ENCODE data around the gene SPINK2. TPM values are rescaled to one million over a fixed set of nuclear protein-coding genes. Genes with fewer than 3 reads are reported as not detected.

The SPINK2 gene
- total RNA-seq, 3 donors from 2014 or later (not counting 1 experiment from before 2014, with no cell fraction given): 0.42 to 3.8 (median 2.0) TPM

GRCh38 chr4:56787380-56787779 lies 34.1 kb downstream of the SPINK2 start:
- Mint-ChIP-seq H3K4me1 (no peaks in the 10 kb centered on the region), H3K27ac (no peak overlapping the region), H3K27me3 (ENCODE audit: low read depth in 2 of 2) (no peaks in the 10 kb centered on the region), H3K4me3 (no peak overlapping the region), H3K9me3 (no peaks in the 10 kb centered on the region), H3K36me3 (no peaks in the 10 kb centered on the region)
- Histone ChIP-seq H3K4me1 (ENCODE audit: control insufficient read depth, insufficient read depth, low read length) (no peaks in the 10 kb centered on the region), H3K9me3 (ENCODE audit: control insufficient read depth, insufficient read depth, low read length) (no peaks in the 10 kb centered on the region), H3K4me3 (ENCODE audit: low read length) (no peak overlapping the region), H3K36me3 (ENCODE audit: control insufficient read depth, insufficient read depth, low read length) (no peaks in the 10 kb centered on the region), H3K27me3 (ENCODE audit: control insufficient read depth, insufficient read depth, low read length) (no peaks in the 10 kb centered on the region), H3K27ac (ENCODE audit: low read length) (no peak overlapping the region)
- WGBS (ENCODE audit: insufficient coverage): 86% methylated on average over 6 of the region's 6 CpGs
- intact Hi-C loops (cut with micrococcal nuclease): no loop called here
- TF ChIP-seq CTCF (IDR thresholded peaks at IDR 0.05): no peak
- no peak for ATAC-seq
- no peak for DNase-seq

GRCh38 chr4:56786955-56787354 lies 34.5 kb downstream of the SPINK2 start:
- no peaks in the 10 kb centered on the region for H3K4me1 Mint-ChIP-seq
- Histone ChIP-seq H3K9me3 (ENCODE audit: control insufficient read depth, insufficient read depth, low read length) (no peaks in the 10 kb centered on the region), H3K36me3 (ENCODE audit: control insufficient read depth, insufficient read depth, low read length) (no peaks in the 10 kb centered on the region), H3K27me3 (ENCODE audit: control insufficient read depth, insufficient read depth, low read length) (no peaks in the 10 kb centered on the region), H3K4me3 (ENCODE audit: low read length) (no peak overlapping the region), H3K4me1 (ENCODE audit: control insufficient read depth, insufficient read depth, low read length) (no peaks in the 10 kb centered on the region), H3K27ac (ENCODE audit: low read length) (no peak overlapping the region)
- ATAC-seq: no peak
- WGBS (ENCODE audit: insufficient coverage): 90% methylated on average over 9 of the region's 9 CpGs
- no peaks in the 10 kb centered on the region for H3K36me3 Mint-ChIP-seq
- no peak overlapping the region for H3K4me3 Mint-ChIP-seq
- intact Hi-C loops (cut with micrococcal nuclease): no loop called here
- no peak for DNase-seq
- TF ChIP-seq CTCF (IDR thresholded peaks at IDR 0.05): no peak
- H3K27ac Mint-ChIP-seq: no peak overlapping the region
- no peaks in the 10 kb centered on the region for H3K9me3 Mint-ChIP-seq
- H3K27me3 Mint-ChIP-seq (ENCODE audit: low read depth in 2 of 2): no peaks in the 10 kb centered on the region

- 70% methylated on average over 5 of the region's 5 CpGs for WGBS (ENCODE audit: insufficient coverage)
These were observed 37.5 kb downstream of the SPINK2 start for GRCh38 chr4:56783986-56784385.

More at GRCh38 chr4:56783986-56784385, 37.5 kb downstream of the SPINK2 start:
- Histone ChIP-seq H3K4me1 (ENCODE audit: control insufficient read depth, insufficient read depth, low read length) (no peaks in the 10 kb centered on the region), H3K4me3 (ENCODE audit: low read length) (no peak overlapping the region), H3K27ac (ENCODE audit: low read length) (no peak overlapping the region), H3K9me3 (ENCODE audit: control insufficient read depth, insufficient read depth, low read length) (no peaks in the 10 kb centered on the region), H3K36me3 (ENCODE audit: control insufficient read depth, insufficient read depth, low read length) (no peaks in the 10 kb centered on the region), H3K27me3 (ENCODE audit: control insufficient read depth, insufficient read depth, low read length) (no peaks in the 10 kb centered on the region)
- no peak overlapping the region for H3K4me3 Mint-ChIP-seq
- H3K9me3 Mint-ChIP-seq: no peaks in the 10 kb centered on the region
- no peaks in the 10 kb centered on the region for H3K27me3 Mint-ChIP-seq (ENCODE audit: low read depth in 2 of 2)
- ATAC-seq (no peak), DNase-seq (no peak)
- no peak for TF ChIP-seq CTCF (IDR thresholded peaks at IDR 0.05)
- intact Hi-C loops (cut with micrococcal nuclease): no loop called here
- H3K27ac Mint-ChIP-seq: no peak overlapping the region
- no peaks in the 10 kb centered on the region for H3K36me3 Mint-ChIP-seq
- no peaks in the 10 kb centered on the region for H3K4me1 Mint-ChIP-seq

All from natural killer cell (primary cell).